ENCODE measurements around the gene PCBP3.

- TF ChIP-seq POLR2AphosphoS5 (IDR thresholded peaks at IDR 0.05; ENCODE audit: low read depth) (no peak), CTCF (IDR thresholded peaks at IDR 0.05; ENCODE audit: insufficient read depth, low read length) (no peak), REST (IDR thresholded peaks at IDR 0.05; ENCODE audit: insufficient replicate concordance, low read depth) (no peak)
These were observed 179.0 kb downstream of the PCBP3 start for GRCh38 chr21:45822429-45823099.
